HepG2 (cell line): Measurements from ENCODE around the gene PCP4L1. TPM values are rescaled to one million over a fixed set of nuclear protein-coding genes. Genes with fewer than 3 reads are reported as not detected.

Source experiments
- ATAC-seq: fragments of 200-7000 bp; cut with Tn5 transposase; 3 replicates; pipeline ENCODE4 v1.9.1; 2020; ENCODE audit warnings: mild to moderate bottlenecking, moderate library complexity
- BruUV-seq: library from RNA; stranded (reverse); fragments of 400-500 nt; replicated peaks from 2 replicates; lab custom pipeline; 2021; lab: Mats Ljungman, UMichigan
- CTCF ChIA-PET: fragments of 300-600 bp; formaldehyde crosslinking; extraction: SDS; loops from one replicate; lab custom pipeline; 2021; ENCODE audit warnings: low total read pairs, inconsistent platforms, low intra/inter-chr PET ratio; lab: Yijun Ruan, JAX
- POLR2A ChIA-PET: fragments of 350-600 bp; sonication (Branson Sonifier 250); formaldehyde crosslinking; loops from one replicate; lab custom pipeline; 2020; ENCODE audit warnings: antibody characterized with exemption, inconsistent platforms; lab: Yijun Ruan, JAX
- DNase-seq: peaks from one replicate; pipeline ENCODE4 v3.0.0-alpha.2; 2015; ENCODE audit warnings: low spot score
- FAIRE-seq: peaks from 3 replicates; lab custom pipeline; 2011; peaks lifted over from hg19 to GRCh38; lab: Jason Lieb, UNC
- H2AFZ ChIP-seq: one replicate; pipeline ENCODE4 v1.6.1; 2011; ENCODE audit warnings: low read length, inconsistent platforms
- H3K27ac ChIP-seq: fragments of 300-600 bp; 3 replicates; pipeline ENCODE4 v1.8.0; 2011; ENCODE audit warnings: mixed run types, mild to moderate bottlenecking, mixed read lengths, low read length, inconsistent platforms; ENCODE audit not compliant: insufficient read depth; ENCODE audit errors: extremely low read length
- H3K27me3 ChIP-seq, 2 experiments: fragments of 200-600 bp in 1 of 2; 2 replicates in 1 of 2; 3 replicates in 1 of 2; pipeline versions ENCODE4 v1.6.0 to v1.8.0; 2011; ENCODE audit warnings: low read length in 2 of 2, mild to moderate bottlenecking in 2 of 2, moderate library complexity in 2 of 2, inconsistent platforms in 1 of 2; ENCODE audit not compliant: insufficient read depth in 2 of 2, control insufficient read depth in 1 of 2
- H3K36me3 ChIP-seq, 2 experiments: fragments of 200-600 bp in 1 of 2; replicated peaks in 1 of 2; 2 replicates in 1 of 2; 3 replicates in 1 of 2; pipeline versions ENCODE4 v1.5.1 to v1.8.0; 2011; ENCODE audit warnings: low read length in 2 of 2, inconsistent platforms in 1 of 2; ENCODE audit not compliant: insufficient read depth in 2 of 2, control insufficient read depth in 1 of 2
- H3K4me1 ChIP-seq: 2 replicates; pipeline ENCODE4 v1.5.1; 2012; ENCODE audit warnings: low read length, inconsistent platforms; ENCODE audit not compliant: insufficient read depth
- H3K4me2 ChIP-seq: 2 replicates; pipeline ENCODE4 v1.6.0; 2011; ENCODE audit warnings: low read depth, low read length, inconsistent platforms
- H3K4me3 ChIP-seq, 3 experiments: fragments of 200-600 bp in 1 of 3; sonication (generic), shearing (Covaris generic) in 1 of 3; replicated peaks in 1 of 3; 2 replicates each; pipeline ENCODE4 v1.5.1; 2011 to 2016; ENCODE audit warnings: low read length in 3 of 3, inconsistent platforms in 2 of 3, low read depth in 2 of 3, mild to moderate bottlenecking in 2 of 3, control low read depth in 1 of 3, mixed read lengths in 1 of 3; ENCODE audit not compliant: insufficient read depth in 1 of 3
- H3K79me2 ChIP-seq: one replicate; pipeline ENCODE4 v1.6.1; 2011; ENCODE audit warnings: low read length, inconsistent platforms; ENCODE audit not compliant: insufficient read depth
- H3K9ac ChIP-seq: 2 replicates; pipeline ENCODE4 v1.6.0; 2011; ENCODE audit warnings: mild to moderate bottlenecking, low read depth, low read length, inconsistent platforms; ENCODE audit not compliant: insufficient read depth
- H3K9me3 ChIP-seq: 2 replicates; pipeline ENCODE4 v1.5.1; 2012; ENCODE audit warnings: mild to moderate bottlenecking, low read length
- H4K20me1 ChIP-seq: 2 replicates; pipeline ENCODE4 v1.6.0; 2011; ENCODE audit warnings: inconsistent platforms, mild to moderate bottlenecking, low read length, moderate library complexity; ENCODE audit not compliant: insufficient read depth
- AGO2 ChIP-seq: fragments of 200-400 bp; formaldehyde crosslinking; optimal IDR thresholded peaks from 2 replicates; pipeline ENCODE3; 2017; ENCODE audit warnings: mild to moderate bottlenecking, low read depth, low read length, moderate library complexity
- ATM ChIP-seq: fragments of 450-650 bp; IDR thresholded peaks from 2 replicates; pipeline ENCODE4 v1.7.1; 2017; ENCODE audit warnings: mild to moderate bottlenecking, borderline replicate concordance
- CBX1 ChIP-seq: IDR thresholded peaks from one replicate; pipeline ENCODE4 v1.6.1; 2016; ENCODE audit warnings: antibody characterized with exemption, low read depth
- CTCF ChIP-seq: sonication (generic); formaldehyde crosslinking; IDR thresholded peaks from 2 replicates; pipeline ENCODE4 v1.5.0; 2020; ENCODE audit warnings: mild to moderate bottlenecking, missing genetic modification reagents, moderate library complexity
- DNMT3B ChIP-seq: conservative IDR thresholded peaks from 2 replicates; pipeline ENCODE4 v1.6.1; 2016; ENCODE audit warnings: missing biosample characterization, control low read depth
- GRHL1 ChIP-seq: sonication (generic); formaldehyde crosslinking; conservative IDR thresholded peaks from 2 replicates; pipeline ENCODE4 v1.8.0; 2022; ENCODE audit warnings: missing genetic modification reagents
- HOXD1 ChIP-seq: sonication (generic); formaldehyde crosslinking; IDR thresholded peaks from 2 replicates; pipeline ENCODE4 v1.5.0; 2020; ENCODE audit warnings: missing genetic modification reagents
- KLF12 ChIP-seq: sonication (generic); formaldehyde crosslinking; IDR thresholded peaks from 2 replicates; pipeline ENCODE4 v1.4.0; 2020; ENCODE audit warnings: missing genetic modification reagents, borderline replicate concordance
- PHF5A ChIP-seq: IDR thresholded peaks from one replicate; pipeline ENCODE4 v1.6.1; 2018; ENCODE audit warnings: low read depth, missing genetic modification reagents; ENCODE audit not compliant: unreplicated experiment
- RBFOX2 ChIP-seq: fragments of 200-400 bp; formaldehyde crosslinking; IDR thresholded peaks from 2 replicates; pipeline ENCODE4 v1.6.1; 2017; ENCODE audit warnings: low read depth, mild to moderate bottlenecking, low read length
- SP140L ChIP-seq: sonication (generic); formaldehyde crosslinking; IDR thresholded peaks from 2 replicates; pipeline ENCODE4 v1.4.0; 2020; ENCODE audit warnings: missing genetic modification reagents, borderline replicate concordance
- ZC3H13 ChIP-seq: sonication (generic); formaldehyde crosslinking; IDR thresholded peaks from 2 replicates; pipeline ENCODE4 v1.8.1; 2023; ENCODE audit warnings: mild to moderate bottlenecking, missing genetic modification reagents, moderate library complexity
- ZNF883 ChIP-seq: sonication (generic); formaldehyde crosslinking; IDR thresholded peaks from 2 replicates; pipeline ENCODE4 v1.5.1; 2020; ENCODE audit warnings: mild to moderate bottlenecking, missing genetic modification reagents; ENCODE audit errors: not compliant biosample characterization
- WGBS: methylation state at CpG from one replicate; pipeline ENCODE4 v1.1.6; 2017; ENCODE audit warnings: low lambda C conversion rate; 5-methylcytosine and 5-hydroxymethylcytosine counted together
- in situ Hi-C: cut with HindIII; loops from 2 replicates; pipeline ENCODE4 v1.10.0; 2017; ENCODE audit warnings: low pct_unique_long_range_greater_than_20kb; ENCODE audit not compliant: extremely low pct_ligation_motif_present
- intact Hi-C: fragments of 100-400 bp; cut with micrococcal nuclease; formaldehyde crosslinking; loops from one replicate; pipeline ENCODE4 v1.10.0; 2022; ENCODE audit not compliant: unreplicated experiment
- polyA plus RNA-seq, 8 experiments: library from polyadenylated mRNA; depleted of rRNA in 3 of 8; stranded (reverse) in 7 of 8; unstranded in 1 of 8; fragments of >200 nt; fragmentation: Illumina TruSeq in 4 of 8; extraction: Trizol in 4 of 8; gene quantifications; 2 replicates each; pipeline versions ENCODE4 v1.2.1 to v1.2.3, GENCODE V29; 2011 to 2016; ENCODE audit warnings: low read depth in 4 of 8, missing spikeins in 1 of 8, mixed read lengths in 1 of 8; ENCODE audit not compliant: insufficient read depth in 1 of 8
- total RNA-seq, 5 experiments: library from RNA; depleted of rRNA; stranded (reverse); fragments of >200 nt; fragmentation: Illumina TruSeq; extraction: Trizol; gene quantifications; 2 replicates each; pipeline ENCODE4 v1.2.3, GENCODE V29; 2016; ENCODE audit warnings: low read depth in 1 of 5

Gene PCP4L1
- total and polyA plus RNA-seq, 2 of the 13 experiments (the other 11 are each of a cell fraction or from before 2014, with no cell fraction given), result 0.28 TPM; not detected in 1

GRCh38 chr1:161230762-161231161 is 27.8 kb upstream of the PCP4L1 start:
- in situ Hi-C loops (no loop called here), intact Hi-C loops (loop anchor here (1.0 kb wide), 1 partner anchor 61 kb away; no protein-coding TSS in a partner anchor)
- peak; percentile 49 for TF ChIP-seq RBFOX2
- no peak for TF ChIP-seq DNMT3B
- TF ChIP-seq PHF5A (CRISPR knock-in tag), result no peak
- TF ChIP-seq KLF12, result no peak
- no peak for TF ChIP-seq ZNF883 (CRISPR knock-in tag)
- peak; percentile 52 for TF ChIP-seq AGO2
- no peak for ATAC-seq
- no peak for FAIRE-seq
- H3K4me2 ChIP-seq, result no peak overlapping the region
- peaks cover 11% of the 10 kb centered on the region for H3K79me2 ChIP-seq
- peaks cover 12 to 38% of the 10 kb centered on the region in 2 experiments; a peak in 4 of 5 replicates for H3K36me3 ChIP-seq
- no peak for DNase-seq
- H3K4me1 ChIP-seq, result peaks cover 34% of the 10 kb centered on the region
- no peak overlapping the region for H2AFZ ChIP-seq
- H3K4me3 ChIP-seq, result no peak overlapping the region
- no peak overlapping the region for H3K9ac ChIP-seq
- no peak overlapping the region for H3K27ac ChIP-seq
- ChIA-PET CTCF (interaction anchor here (0.8 to 2.6 kb wide), 4 partner anchors 21 to 144 kb away, joined by 3 to 8 read pairs (median 4); no protein-coding TSS in a partner anchor), POLR2A (interaction anchor here (0.8 to 2.5 kb wide), 7 partner anchors 10 to 159 kb away, joined by 3 to 19 read pairs (median 4); partner anchors contain the start of genes NDUFS2 and SDHC)
- no TSS peak for BruUV-seq
- 90% methylated on average over 7 of the region's 7 CpGs for WGBS
- H3K27me3 ChIP-seq, result no peaks in the 10 kb centered on the region
- no peaks in the 10 kb centered on the region for H4K20me1 ChIP-seq
- H3K9me3 ChIP-seq, result no peaks in the 10 kb centered on the region

- no peak overlapping the region for H3K4me3 ChIP-seq
- DNase-seq (no peak), ATAC-seq (no peak), FAIRE-seq (no peak)
- no peak overlapping the region for H3K9ac ChIP-seq
- intact Hi-C loops, result no loop called here
- H2AFZ ChIP-seq, result no peak overlapping the region
- 86% methylated on average over 9 of the region's 9 CpGs for WGBS
- ChIA-PET POLR2A (no interaction called here), CTCF (no interaction called here)
- peaks cover 12 to 31% of the 10 kb centered on the region in 2 experiments; a peak in 4 of 5 replicates for H3K36me3 ChIP-seq
- no TSS peak for BruUV-seq
- in situ Hi-C loops, result no loop called here
- no peaks in the 10 kb centered on the region for H3K9me3 ChIP-seq
- H4K20me1 ChIP-seq, result no peaks in the 10 kb centered on the region
- peaks cover 37% of the 10 kb centered on the region for H3K4me1 ChIP-seq
- no peaks in the 10 kb centered on the region for H3K79me2 ChIP-seq
- TF ChIP-seq ATM (no peak), CBX1 (no peak), GRHL1 (CRISPR knock-in tag) (no peak), SP140L (no peak), HOXD1 (no peak), ZC3H13 (CRISPR knock-in tag) (no peak), CTCF (CRISPR knock-in tag) (no peak)
- TF ChIP-seq, all 625 proteins: peak for 0
- H3K27ac ChIP-seq, result no peak overlapping the region
- H3K27me3 ChIP-seq, result no peaks in the 10 kb centered on the region
- no peak overlapping the region for H3K4me2 ChIP-seq
Measured at GRCh38 chr1:161233102-161233501, 25.4 kb upstream of the PCP4L1 start.
